Neural progenitor cell (in vitro differentiated cells): Measurements from ENCODE around the gene STAM. TPM values are rescaled to one million over a fixed set of nuclear protein-coding genes. Genes with fewer than 3 reads are reported as not detected.

ENCODE experiments used
- DNase-seq: peaks from one replicate; pipeline ENCODE4 v3.0.0-alpha.2; 2016; ENCODE audit warnings: low spot score
- H2AFZ ChIP-seq: fragments of 200-600 bp; sonication (generic); replicated peaks from 2 replicates; pipeline ENCODE4 v1.6.1; 2016; ENCODE audit warnings: antibody characterized with exemption
- H3F3A ChIP-seq: fragments of 200-600 bp; sonication (generic); 2 replicates; pipeline ENCODE4 v1.6.1; 2016; ENCODE audit warnings: antibody characterized with exemption, low read depth
- H3K27ac ChIP-seq: fragments of 200-600 bp; sonication (generic); 2 replicates; pipeline ENCODE4 v1.5.1; 2016; ENCODE audit warnings: mild to moderate bottlenecking
- H3K27me3 ChIP-seq: fragments of 200-600 bp; sonication (generic); 2 replicates; pipeline ENCODE4 v1.6.1; 2016; ENCODE audit warnings: mild to moderate bottlenecking, moderate library complexity
- H3K36me3 ChIP-seq: fragments of 200-600 bp; sonication (generic); 2 replicates; pipeline ENCODE4 v1.5.1; 2016
- H3K4me1 ChIP-seq: fragments of 200-600 bp; sonication (generic); 2 replicates; pipeline ENCODE4 v1.6.1; 2016; ENCODE audit warnings: mixed run types
- H3K4me2 ChIP-seq: fragments of 200-600 bp; sonication (generic); 2 replicates; pipeline ENCODE4 v1.6.1; 2016
- H3K4me3 ChIP-seq: fragments of 200-600 bp; sonication (generic); 2 replicates; pipeline ENCODE4 v1.5.1; 2016
- H3K79me2 ChIP-seq: fragments of 200-600 bp; sonication (generic); 2 replicates; pipeline ENCODE4 v1.6.1; 2016; ENCODE audit warnings: low read depth
- H3K9ac ChIP-seq: fragments of 200-600 bp; sonication (generic); 2 replicates; pipeline ENCODE4 v1.6.1; 2016
- H3K9me3 ChIP-seq: fragments of 200-600 bp; sonication (generic); 2 replicates; pipeline ENCODE4 v1.5.1; 2016; ENCODE audit warnings: low read depth
- H4K20me1 ChIP-seq: fragments of 200-600 bp; sonication (generic); 2 replicates; pipeline ENCODE4 v1.6.1; 2016; ENCODE audit warnings: low read depth
- H3K27ac Mint-ChIP-seq: 3 replicates; pipeline ENCODE4 v1.8.0; 2021; ENCODE audit warnings: mixed read lengths
- H3K27me3 Mint-ChIP-seq: 2 replicates; pipeline ENCODE4 v1.8.0; 2022; ENCODE audit warnings: low read depth, mild to moderate bottlenecking, inconsistent platforms, moderate library complexity, mixed read lengths; ENCODE audit not compliant: insufficient read depth
- H3K36me3 Mint-ChIP-seq: 3 replicates; pipeline ENCODE4 v1.8.0; 2021; ENCODE audit warnings: mixed read lengths
- H3K4me1 Mint-ChIP-seq: 3 replicates; pipeline ENCODE4 v1.8.0; 2021; ENCODE audit warnings: mixed read lengths
- H3K4me3 Mint-ChIP-seq: 3 replicates; pipeline ENCODE4 v1.8.0; 2021; ENCODE audit warnings: mild to moderate bottlenecking, moderate library complexity, mixed read lengths
- H3K9me3 Mint-ChIP-seq: 3 replicates; pipeline ENCODE4 v1.8.0; 2020; ENCODE audit warnings: mixed read lengths
- EZH2 ChIP-seq: fragments of 200-600 bp; sonication (generic); IDR thresholded peaks from 2 replicates; pipeline ENCODE4 v1.6.1; 2017; ENCODE audit warnings: antibody characterized with exemption, mild to moderate bottlenecking, moderate library complexity
- EZH2phosphoT487 ChIP-seq: fragments of 200-600 bp; sonication (generic); IDR thresholded peaks from 2 replicates; pipeline ENCODE4 v1.6.1; 2017; ENCODE audit warnings: antibody characterized with exemption
- total RNA-seq: library from RNA; depleted of rRNA; stranded (reverse); fragments of >200 nt; gene quantifications from 2 replicates; pipeline ENCODE4 v1.2.3, GENCODE V29; 2015; ENCODE audit warnings: low replicate concordance
- TF ChIP-seq, protein P1 (sequence below): fragments of 200-600 bp; sonication (generic); IDR thresholded peaks from 2 replicates; pipeline ENCODE4 v1.5.1; 2017; ENCODE audit warnings: antibody characterized with exemption, mild to moderate bottlenecking

The STAM gene
- total RNA-seq, 1 donor from 2014 or later, result 43.2 TPM

DNA sequence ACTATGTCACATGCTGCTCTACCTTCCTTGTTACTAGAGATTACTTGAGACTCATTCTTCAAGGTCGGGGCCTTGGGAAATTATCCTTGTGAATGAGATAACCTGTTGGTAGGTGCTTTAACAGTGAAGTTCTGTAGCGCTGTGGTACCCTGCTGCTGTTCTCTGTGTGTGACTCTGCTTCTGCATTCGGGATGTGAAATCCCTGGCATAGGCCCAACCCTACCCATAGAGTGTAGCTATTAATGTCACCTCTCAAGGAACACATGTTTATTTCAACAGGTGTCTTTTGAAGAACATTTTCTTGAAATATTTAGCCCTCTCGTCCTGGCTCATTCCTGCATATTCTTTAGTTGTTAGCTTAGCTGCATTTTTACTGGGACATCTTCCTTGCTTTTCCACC lies 66.2 kb downstream of the STAM start:
- no peaks in the 10 kb centered on the region for H3K79me2 ChIP-seq
- Mint-ChIP-seq H3K9me3 (no peaks in the 10 kb centered on the region), H3K4me1 (peaks cover 25% of the 10 kb centered on the region), H3K27me3 (no peaks in the 10 kb centered on the region), H3K36me3 (peaks cover 22% of the 10 kb centered on the region), H3K4me3 (no peak overlapping the region), H3K27ac (no peak overlapping the region)
- H3K9me3 ChIP-seq, result no peaks in the 10 kb centered on the region
- no peak overlapping the region for H3K4me2 ChIP-seq
- no peaks in the 10 kb centered on the region for H3K27me3 ChIP-seq
- no peak overlapping the region for H3K4me3 ChIP-seq
- H3K9ac ChIP-seq, result no peak overlapping the region
- no peak overlapping the region for H2AFZ ChIP-seq
- peaks cover 4% of the 10 kb centered on the region for H3K36me3 ChIP-seq
- peaks cover 5% of the 10 kb centered on the region for H4K20me1 ChIP-seq
- no peak for TF ChIP-seq EZH2
- TF ChIP-seq EZH2phosphoT487, result no peak
- TF ChIP-seq, protein P1, sequence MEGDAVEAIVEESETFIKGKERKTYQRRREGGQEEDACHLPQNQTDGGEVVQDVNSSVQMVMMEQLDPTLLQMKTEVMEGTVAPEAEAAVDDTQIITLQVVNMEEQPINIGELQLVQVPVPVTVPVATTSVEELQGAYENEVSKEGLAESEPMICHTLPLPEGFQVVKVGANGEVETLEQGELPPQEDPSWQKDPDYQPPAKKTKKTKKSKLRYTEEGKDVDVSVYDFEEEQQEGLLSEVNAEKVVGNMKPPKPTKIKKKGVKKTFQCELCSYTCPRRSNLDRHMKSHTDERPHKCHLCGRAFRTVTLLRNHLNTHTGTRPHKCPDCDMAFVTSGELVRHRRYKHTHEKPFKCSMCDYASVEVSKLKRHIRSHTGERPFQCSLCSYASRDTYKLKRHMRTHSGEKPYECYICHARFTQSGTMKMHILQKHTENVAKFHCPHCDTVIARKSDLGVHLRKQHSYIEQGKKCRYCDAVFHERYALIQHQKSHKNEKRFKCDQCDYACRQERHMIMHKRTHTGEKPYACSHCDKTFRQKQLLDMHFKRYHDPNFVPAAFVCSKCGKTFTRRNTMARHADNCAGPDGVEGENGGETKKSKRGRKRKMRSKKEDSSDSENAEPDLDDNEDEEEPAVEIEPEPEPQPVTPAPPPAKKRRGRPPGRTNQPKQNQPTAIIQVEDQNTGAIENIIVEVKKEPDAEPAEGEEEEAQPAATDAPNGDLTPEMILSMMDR, result no peak
- peaks cover 10% of the 10 kb centered on the region for H3K4me1 ChIP-seq
- DNase-seq, result no peak
- H3F3A ChIP-seq, result peaks cover 7% of the 10 kb centered on the region
- H3K27ac ChIP-seq, result no peak overlapping the region

DNA sequence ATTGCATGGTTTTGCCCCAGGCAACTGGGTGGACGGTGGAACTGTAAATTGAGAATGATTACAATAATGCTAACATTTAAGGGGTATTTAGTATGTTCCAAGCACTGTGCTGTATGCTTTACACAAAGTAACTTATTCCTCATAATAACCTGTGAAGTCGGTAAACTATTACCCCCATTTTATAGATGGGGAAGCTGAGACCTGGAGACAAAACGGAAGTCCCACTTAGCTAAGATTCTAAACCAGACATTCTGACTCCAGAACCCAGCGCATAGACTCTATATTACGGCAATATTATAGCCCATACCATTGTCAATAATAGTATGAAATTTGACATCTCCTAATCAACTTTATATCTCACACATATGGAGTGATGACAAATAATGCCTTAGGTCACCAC lies 68.1 kb downstream of the STAM start:
- H3K79me2 ChIP-seq, result no peaks in the 10 kb centered on the region
- H3K4me2 ChIP-seq, result no peak overlapping the region
- H3K36me3 Mint-ChIP-seq, result peaks cover 24% of the 10 kb centered on the region
- no peaks in the 10 kb centered on the region for H3K9me3 Mint-ChIP-seq
- H3K27me3 ChIP-seq, result no peaks in the 10 kb centered on the region
- no peak overlapping the region for H3K9ac ChIP-seq
- peaks cover 25% of the 10 kb centered on the region for H3K4me1 Mint-ChIP-seq
- H3K9me3 ChIP-seq, result no peaks in the 10 kb centered on the region
- no peak for DNase-seq
- H3F3A ChIP-seq, result peaks cover 7% of the 10 kb centered on the region
- peaks cover 10% of the 10 kb centered on the region for H3K4me1 ChIP-seq
- peaks cover 5% of the 10 kb centered on the region for H4K20me1 ChIP-seq
- H3K4me3 Mint-ChIP-seq, result peak overlapping the region; percentile 8
- peaks cover 19% of the 10 kb centered on the region for H3K36me3 ChIP-seq
- no peak for TF ChIP-seq EZH2phosphoT487
- TF ChIP-seq, protein P1, result no peak
- TF ChIP-seq EZH2, result no peak
- no peaks in the 10 kb centered on the region for H3K27me3 Mint-ChIP-seq
- H3K27ac ChIP-seq, result no peak overlapping the region
- H3K27ac Mint-ChIP-seq, result peak overlapping the region; percentile 9
- H3K4me3 ChIP-seq, result no peak overlapping the region
- no peak overlapping the region for H2AFZ ChIP-seq

DNA sequence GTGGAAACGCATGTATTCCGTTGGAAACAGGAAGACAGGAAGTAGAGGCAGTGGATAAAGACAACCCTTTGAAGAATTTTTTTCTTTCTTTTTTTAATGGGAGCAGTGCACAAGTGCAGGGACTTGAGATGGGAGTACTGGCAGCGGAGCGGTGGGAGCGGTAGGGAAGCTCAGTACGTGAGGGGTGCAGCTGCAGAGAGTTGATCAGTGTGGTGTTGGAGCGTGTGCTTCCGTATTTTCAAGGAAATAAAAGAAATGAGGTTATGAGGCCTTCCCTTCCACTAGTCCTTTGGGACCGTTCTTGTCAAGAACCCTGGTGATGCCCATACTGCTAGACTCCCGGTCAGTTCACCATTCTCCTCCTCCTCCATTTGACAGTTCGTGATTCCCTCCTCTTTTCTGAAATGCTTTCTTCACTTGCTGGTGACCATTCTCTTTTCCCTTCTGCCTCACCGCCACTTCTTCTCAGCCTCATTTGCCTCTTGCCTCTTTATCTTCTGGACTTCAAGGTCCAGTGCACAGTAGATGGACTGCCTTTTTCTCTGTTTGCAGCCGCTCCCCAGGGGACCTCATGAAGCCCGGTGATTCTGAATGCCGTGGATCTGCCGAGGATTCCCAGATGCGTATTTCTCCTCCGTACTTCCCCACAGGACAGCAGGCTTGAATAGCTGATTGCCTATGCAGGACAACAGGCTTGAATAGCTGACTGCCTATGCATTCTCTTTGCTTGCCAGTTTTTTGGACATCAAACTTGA lies 68.9 kb downstream of the STAM start:
- Histone ChIP-seq H3K36me3 (peaks cover 25% of the 10 kb centered on the region), H3K4me1 (peaks cover 10% of the 10 kb centered on the region), H3K4me2 (peak overlapping the region; percentile 57), H3K79me2 (no peaks in the 10 kb centered on the region), H3K9me3 (no peaks in the 10 kb centered on the region), H2AFZ (no peak overlapping the region), H3K9ac (no peak overlapping the region), H3K4me3 (peak overlapping the region; percentile 35), H4K20me1 (peaks cover 5% of the 10 kb centered on the region), H3K27ac (peak overlapping the region; percentile 26), H3F3A (peaks cover 7% of the 10 kb centered on the region), H3K27me3 (no peaks in the 10 kb centered on the region)
- peaks cover 25% of the 10 kb centered on the region for H3K4me1 Mint-ChIP-seq
- H3K36me3 Mint-ChIP-seq, result peaks cover 27% of the 10 kb centered on the region
- no peaks in the 10 kb centered on the region for H3K9me3 Mint-ChIP-seq
- H3K27me3 Mint-ChIP-seq, result no peaks in the 10 kb centered on the region
- H3K27ac Mint-ChIP-seq, result peak overlapping the region; percentile 55
- DNase-seq, result peak; percentile 50
- no peak for TF ChIP-seq EZH2
- TF ChIP-seq, protein P1, result no peak
- no peak for TF ChIP-seq EZH2phosphoT487
- H3K4me3 Mint-ChIP-seq, result peak overlapping the region; percentile 82
